Cardiac fibroblast (primary cell): ENCODE results near the gene RPL39.
"Not testable (repeated sequence)": the region's sequence is repeated elsewhere in the genome, so short reads cannot be mapped to it uniquely, and the experiment has no call there.

Experiments used
- DNase-seq, 2 donors: peaks; one replicate each; pipeline versions ENCODE4 v3.0.0 to v3.0.0-alpha.2; 2010; ENCODE audit warnings: low read depth in 2 of 2
- H3K4me3 ChIP-seq, 2 donors: replicated peaks in 1 of 2; 1 replicate in 1 of 2; 2 replicates in 1 of 2; pipeline ENCODE4 v1.5.1; 2011; ENCODE audit warnings: low read depth in 2 of 2, low read length in 2 of 2, mild to moderate bottlenecking in 2 of 2, moderate library complexity in 1 of 2
- TF ChIP-seq, protein P1 (sequence below): IDR thresholded peaks from one replicate; pipeline ENCODE4 v1.5.1; 2011; ENCODE audit warnings: low read depth, mild to moderate bottlenecking, low read length, inconsistent platforms

The RPL39 gene

DNA sequence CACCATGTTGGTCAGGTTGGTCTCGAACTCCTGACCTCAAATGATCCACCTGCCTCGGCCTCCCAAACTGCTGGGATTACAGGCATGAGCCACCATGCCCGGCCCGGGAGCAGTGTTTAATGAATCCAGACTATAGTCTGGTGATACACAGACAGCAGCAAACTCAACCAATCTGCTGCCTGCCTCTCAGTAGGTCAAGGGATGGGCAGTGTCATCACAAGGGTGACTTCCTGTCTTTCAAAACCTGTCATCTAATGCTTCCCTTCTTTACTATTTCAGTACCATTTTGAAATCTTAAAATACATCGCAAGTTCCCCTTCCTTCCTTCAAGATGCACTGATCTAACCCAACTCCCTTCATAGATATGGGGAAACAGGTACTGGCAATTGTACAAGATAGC lies 8.4 kb downstream of the RPL39 start:
- TF ChIP-seq, protein P1, sequence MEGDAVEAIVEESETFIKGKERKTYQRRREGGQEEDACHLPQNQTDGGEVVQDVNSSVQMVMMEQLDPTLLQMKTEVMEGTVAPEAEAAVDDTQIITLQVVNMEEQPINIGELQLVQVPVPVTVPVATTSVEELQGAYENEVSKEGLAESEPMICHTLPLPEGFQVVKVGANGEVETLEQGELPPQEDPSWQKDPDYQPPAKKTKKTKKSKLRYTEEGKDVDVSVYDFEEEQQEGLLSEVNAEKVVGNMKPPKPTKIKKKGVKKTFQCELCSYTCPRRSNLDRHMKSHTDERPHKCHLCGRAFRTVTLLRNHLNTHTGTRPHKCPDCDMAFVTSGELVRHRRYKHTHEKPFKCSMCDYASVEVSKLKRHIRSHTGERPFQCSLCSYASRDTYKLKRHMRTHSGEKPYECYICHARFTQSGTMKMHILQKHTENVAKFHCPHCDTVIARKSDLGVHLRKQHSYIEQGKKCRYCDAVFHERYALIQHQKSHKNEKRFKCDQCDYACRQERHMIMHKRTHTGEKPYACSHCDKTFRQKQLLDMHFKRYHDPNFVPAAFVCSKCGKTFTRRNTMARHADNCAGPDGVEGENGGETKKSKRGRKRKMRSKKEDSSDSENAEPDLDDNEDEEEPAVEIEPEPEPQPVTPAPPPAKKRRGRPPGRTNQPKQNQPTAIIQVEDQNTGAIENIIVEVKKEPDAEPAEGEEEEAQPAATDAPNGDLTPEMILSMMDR = no peak
- no peak for DNase-seq
- H3K4me3 ChIP-seq = no peak overlapping the region

DNA sequence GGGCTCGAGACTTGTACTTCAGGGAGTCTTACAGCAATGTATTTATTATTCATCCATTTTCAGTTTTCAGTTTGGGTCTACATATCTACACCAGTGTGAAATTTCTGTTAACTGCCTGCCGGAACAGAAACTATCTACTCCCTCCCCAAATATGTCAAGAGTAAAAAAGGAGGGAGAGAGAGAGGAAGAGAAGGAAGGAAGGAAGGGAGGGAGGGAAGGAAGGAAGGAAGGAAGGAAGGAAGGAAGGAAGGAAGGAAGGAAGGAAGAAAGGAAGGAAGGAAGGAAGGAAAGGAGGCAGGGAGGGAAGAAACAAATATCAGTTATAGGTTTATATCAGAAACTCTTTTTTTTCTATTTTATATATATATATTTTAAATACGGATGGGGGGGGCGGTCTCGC lies 12.6 kb downstream of the RPL39 start:
- H3K4me3 ChIP-seq = no peak overlapping the region
- TF ChIP-seq, protein P1 = no peak

DNA sequence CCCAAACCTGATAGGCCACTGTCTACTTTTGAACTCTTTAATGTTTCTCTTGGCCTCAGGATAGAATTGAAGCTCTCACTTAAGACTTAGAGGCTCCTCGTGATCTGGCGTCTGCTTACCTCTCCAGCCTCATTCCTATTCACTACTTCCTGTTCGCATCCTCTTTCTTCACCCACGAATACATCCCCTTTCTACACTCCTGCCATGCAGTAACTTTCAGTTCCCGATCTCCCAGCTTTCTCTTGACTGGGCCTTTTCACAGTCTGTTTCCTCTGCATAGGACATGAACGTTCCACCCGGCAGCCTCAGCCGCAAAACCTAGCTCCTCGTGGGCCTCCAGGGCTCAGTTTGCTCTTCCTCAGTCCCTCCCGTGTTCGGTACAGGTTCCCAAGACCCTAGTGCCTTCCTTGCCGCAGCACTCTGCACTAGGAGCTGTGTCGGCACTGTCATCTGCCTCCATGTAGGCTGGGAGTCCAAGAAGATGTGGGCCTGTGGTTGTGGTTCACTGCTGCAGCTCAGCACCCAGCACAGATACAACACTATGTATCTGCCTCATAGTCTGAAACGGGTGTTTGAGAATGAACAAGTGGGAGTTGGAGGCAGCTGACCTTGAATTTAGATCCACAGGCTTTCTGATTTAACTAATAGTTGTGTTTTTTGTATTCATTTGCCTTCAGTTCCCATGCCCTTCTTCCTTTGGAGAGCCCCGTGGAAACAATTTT lies 15.8 kb downstream of the RPL39 start:
- no peak for DNase-seq
- no peak overlapping the region for H3K4me3 ChIP-seq
- TF ChIP-seq, protein P1 = no peak

More for the DNA sequence above, 12.6 kb downstream of the RPL39 start:
- no peak for DNase-seq

DNA sequence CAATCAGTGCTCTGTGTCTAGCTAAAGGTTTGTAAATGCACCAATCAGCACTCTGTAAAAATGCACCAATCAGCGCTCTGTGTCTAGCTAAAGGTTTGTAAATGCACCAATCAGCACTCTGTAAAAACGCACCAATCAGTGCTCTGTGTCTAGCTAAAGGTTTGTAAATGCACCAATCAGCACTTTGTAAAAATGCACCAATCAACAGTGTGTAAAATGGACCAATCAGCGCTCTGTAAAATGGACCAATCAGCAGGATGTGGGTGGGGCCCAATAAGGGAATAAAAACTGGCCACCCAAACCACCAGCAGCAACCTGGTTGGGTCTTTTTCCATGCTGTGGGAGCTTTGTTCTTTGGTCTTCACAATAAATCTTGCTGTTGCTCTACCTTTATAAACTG lies 22.0 kb downstream of the RPL39 start:
- not testable (repeated sequence) for DNase-seq, H3K4me3 ChIP-seq

DNA sequence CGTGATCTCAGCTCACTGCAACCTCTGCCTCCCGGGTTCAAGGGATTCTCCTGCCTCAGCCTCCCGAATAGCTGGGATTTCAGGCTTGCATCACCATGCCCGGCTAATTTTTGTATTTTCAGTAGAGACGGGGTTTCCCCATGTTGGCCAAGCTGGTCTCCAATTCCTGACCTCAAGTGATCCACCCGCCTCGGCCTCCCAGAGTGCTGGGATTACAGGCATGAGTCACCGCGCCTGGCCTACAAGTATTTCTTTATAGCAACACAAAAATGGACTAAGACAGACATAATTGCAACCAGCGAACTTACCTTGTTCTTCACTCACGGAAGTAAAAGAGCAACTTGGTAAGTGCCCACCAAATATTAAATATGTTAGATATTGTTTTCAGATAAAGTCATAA lies 23.0 kb downstream of the RPL39 start:
- not testable (repeated sequence) for H3K4me3 ChIP-seq
- DNase-seq = peak in 1 of 2 donors; percentile 56

DNA sequence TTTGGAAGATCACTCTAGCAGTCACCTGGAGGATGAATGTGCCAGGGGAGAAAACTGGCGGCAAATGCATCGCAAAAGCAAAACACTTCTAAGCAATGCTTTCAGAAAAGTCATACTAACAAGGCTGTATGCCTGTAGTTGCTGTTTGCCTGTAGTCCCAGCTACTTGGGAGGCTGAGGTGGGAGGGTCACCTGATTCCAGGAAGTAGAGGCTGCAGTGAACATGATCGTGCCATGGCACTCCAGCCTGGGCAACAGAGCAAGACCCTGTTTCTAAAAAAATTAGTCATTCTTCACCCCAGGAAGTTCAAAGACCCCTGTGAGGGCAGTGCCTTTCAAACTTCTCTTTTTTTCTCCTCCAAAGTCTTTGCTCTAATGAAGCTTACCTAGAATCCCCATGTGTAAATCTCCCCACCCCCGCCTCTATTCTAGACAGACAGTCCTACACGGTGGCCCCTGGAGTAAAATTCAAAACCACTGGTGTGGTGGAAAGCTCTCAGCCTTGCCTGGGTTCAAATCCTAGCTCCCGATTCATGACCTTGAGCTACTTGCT lies 27.5 kb downstream of the RPL39 start:
- TF ChIP-seq, protein P1 = no peak
- H3K4me3 ChIP-seq = no peak overlapping the region
- DNase-seq = no peak

DNA sequence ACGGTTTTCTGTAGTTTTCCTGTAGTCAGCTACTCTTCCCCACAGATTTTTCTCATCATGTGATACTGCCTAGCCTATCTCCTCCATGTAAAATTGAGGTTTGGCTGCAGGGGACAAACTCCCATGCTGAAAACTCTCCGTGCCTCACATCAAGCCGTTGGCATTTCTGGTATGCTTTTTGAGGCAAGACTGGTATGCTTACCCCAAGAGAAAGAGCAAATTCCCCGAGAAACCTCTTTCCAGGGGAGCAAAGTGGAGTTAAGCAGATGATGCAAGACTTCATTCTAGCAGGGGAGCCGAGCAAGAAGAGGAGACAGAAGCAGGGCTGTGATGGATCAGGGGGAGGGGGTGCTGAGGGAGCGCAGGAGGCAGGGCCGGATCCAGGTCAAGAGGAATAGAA lies 28.2 kb downstream of the RPL39 start:
- TF ChIP-seq, protein P1 = no peak
- DNase-seq = peak; percentile 68 to 79
- H3K4me3 ChIP-seq = no peak overlapping the region

DNA sequence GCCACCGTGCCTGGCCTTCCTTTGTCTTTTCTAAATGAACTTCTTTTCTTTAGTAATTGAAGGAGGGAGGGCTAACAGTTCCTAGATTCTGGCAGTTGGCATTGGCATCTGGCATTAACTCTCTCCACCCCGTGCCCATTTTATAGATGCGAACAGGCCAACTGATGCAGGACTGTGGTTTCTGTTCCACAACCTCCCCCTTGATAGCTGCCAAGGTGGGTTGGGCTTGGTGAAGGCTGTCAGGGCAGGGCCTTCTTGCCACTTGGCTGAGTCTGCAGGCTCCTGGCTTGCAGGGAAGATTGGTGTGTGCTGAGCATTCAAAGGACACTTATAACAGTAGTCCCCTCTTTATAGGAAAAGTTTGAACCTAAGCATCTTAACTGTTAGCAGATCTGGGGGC lies 28.7 kb downstream of the RPL39 start:
- DNase-seq = peak in 1 of 2 donors; percentile 36
- TF ChIP-seq, protein P1 = no peak
- no peak overlapping the region for H3K4me3 ChIP-seq
